Thoracic aorta (tissue), 2 donors: Measurements from ENCODE around the gene ADCK1. TPM values are rescaled to one million over a fixed set of nuclear protein-coding genes. Genes with fewer than 3 reads are reported as not detected.

ENCODE experiments used
- ATAC-seq: fragments of 150-250 bp; one replicate; pipeline ENCODE4 v1.8.0; 2017; ENCODE audit warnings: low read depth; ENCODE audit not compliant: insufficient number of reproducible peaks, low FRiP score
- DNase-seq: peaks from one replicate; pipeline ENCODE4 v3.0.0-alpha.2; 2020; ENCODE audit warnings: low spot score
- H3K27ac ChIP-seq, 2 donors: fragments of 200-600 bp; sonication (generic); 1 replicate in 1 of 2; 2 replicates in 1 of 2; pipeline ENCODE4 v1.5.1; 2016; ENCODE audit warnings: mild to moderate bottlenecking in 2 of 2, moderate library complexity in 2 of 2
- H3K27me3 ChIP-seq: fragments of 200-600 bp; sonication (generic); replicated peaks from 2 replicates; pipeline ENCODE4 v1.6.0; 2016; ENCODE audit warnings: mild to moderate bottlenecking; ENCODE audit not compliant: insufficient read depth
- H3K36me3 ChIP-seq: fragments of 200-600 bp; sonication (generic); one replicate; pipeline ENCODE4 v1.5.1; 2016
- H3K4me1 ChIP-seq, 2 donors: fragments of 200-600 bp; sonication (generic); 1 replicate in 1 of 2; 2 replicates in 1 of 2; pipeline versions ENCODE4 v1.5.1 to v1.6.0; 2016; ENCODE audit warnings: low read depth in 2 of 2, mild to moderate bottlenecking in 1 of 2; ENCODE audit not compliant: control insufficient read depth in 1 of 2
- H3K4me3 ChIP-seq: fragments of 200-600 bp; sonication (generic); 2 replicates; pipeline ENCODE4 v1.5.1; 2016; ENCODE audit warnings: mild to moderate bottlenecking
- H3K9me3 ChIP-seq: fragments of 200-600 bp; sonication (generic); 2 replicates; pipeline ENCODE4 v1.5.1; 2016
- CTCF ChIP-seq: fragments of 200-600 bp; sonication (generic); IDR thresholded peaks from one replicate; pipeline ENCODE4 v1.5.1; 2019; ENCODE audit warnings: antibody characterized with exemption
- total RNA-seq, 2 donors: library from RNA; depleted of rRNA; stranded (reverse); fragments of >200 nt; gene quantifications; one replicate each; pipeline versions ENCODE4 v1.1.0 to v1.2.3, GENCODE V29; 2016

The ADCK1 gene
- total RNA-seq, 2 donors from 2014 or later, result 2.2 to 11.2 TPM

DNA sequence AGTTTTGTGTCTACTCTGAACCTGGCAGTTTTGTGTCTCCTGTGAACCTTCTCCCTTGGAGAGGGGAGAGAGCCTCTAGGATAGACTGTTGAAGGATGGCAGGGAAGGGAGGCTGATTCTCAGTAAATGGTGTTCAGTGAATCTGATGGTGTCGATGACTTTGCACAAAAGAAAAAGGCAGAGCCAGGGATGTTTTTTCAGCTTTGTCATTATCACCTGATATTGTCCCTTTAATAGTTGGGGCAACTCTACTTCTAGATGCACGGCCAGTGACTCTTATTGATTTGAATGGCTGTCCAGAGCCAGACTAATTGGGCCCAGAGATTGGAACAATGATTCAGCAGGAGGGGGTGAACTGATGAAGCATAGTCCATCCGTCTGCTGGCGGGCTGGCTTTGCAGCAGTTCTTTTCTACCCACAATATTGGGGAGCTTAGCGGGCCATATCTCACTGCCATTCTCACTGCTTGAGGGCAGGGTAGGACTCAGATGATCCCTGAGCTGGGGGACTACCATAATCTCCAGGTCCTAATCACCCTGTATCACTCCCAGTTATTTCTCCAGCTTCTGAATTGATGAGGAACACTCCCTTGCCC is 93.1 kb downstream of the ADCK1 start:
- no peaks in the 10 kb centered on the region for H3K9me3 ChIP-seq
- TF ChIP-seq CTCF, result no peak
- no peak for ATAC-seq
- H3K4me3 ChIP-seq, result no peak overlapping the region
- DNase-seq, result no peak
- H3K27me3 ChIP-seq, result no peaks in the 10 kb centered on the region
- no peak overlapping the region for H3K27ac ChIP-seq
- H3K36me3 ChIP-seq, result peaks cover 9% of the 10 kb centered on the region
- no peaks in the 10 kb centered on the region for H3K4me1 ChIP-seq

- no peaks in the 10 kb centered on the region for H3K9me3 ChIP-seq
- H3K27ac ChIP-seq, result no peak overlapping the region
- no peak overlapping the region for H3K4me3 ChIP-seq
- TF ChIP-seq CTCF, result no peak
- no peaks in the 10 kb centered on the region for H3K27me3 ChIP-seq
- no peak for DNase-seq
- H3K4me1 ChIP-seq, result no peaks in the 10 kb centered on the region
- H3K36me3 ChIP-seq, result no peaks in the 10 kb centered on the region
- no peak for ATAC-seq
Measured at GRCh38 chr14:77897374-77897773, 97.5 kb downstream of the ADCK1 start.

GRCh38 chr14:77902811-77903210 is 102.9 kb downstream of the ADCK1 start:
- Histone ChIP-seq H3K4me3 (no peak overlapping the region), H3K27me3 (no peaks in the 10 kb centered on the region), H3K36me3 (no peaks in the 10 kb centered on the region), H3K4me1 (no peaks in the 10 kb centered on the region), H3K9me3 (no peaks in the 10 kb centered on the region), H3K27ac (no peak overlapping the region)
- DNase-seq (no peak), ATAC-seq (no peak)
- no peak for TF ChIP-seq CTCF

GRCh38 chr14:77903221-77903620 is 103.3 kb downstream of the ADCK1 start:
- DNase-seq (no peak), ATAC-seq (no peak)
- H3K36me3 ChIP-seq, result no peaks in the 10 kb centered on the region
- no peak overlapping the region for H3K27ac ChIP-seq
- no peaks in the 10 kb centered on the region for H3K9me3 ChIP-seq
- H3K4me3 ChIP-seq, result no peak overlapping the region
- H3K27me3 ChIP-seq, result no peaks in the 10 kb centered on the region
- no peaks in the 10 kb centered on the region for H3K4me1 ChIP-seq
- TF ChIP-seq CTCF, result no peak

- Histone ChIP-seq H3K9me3 (no peaks in the 10 kb centered on the region), H3K27me3 (no peaks in the 10 kb centered on the region), H3K4me3 (no peak overlapping the region), H3K4me1 (no peaks in the 10 kb centered on the region), H3K36me3 (no peaks in the 10 kb centered on the region), H3K27ac (no peak overlapping the region)
- DNase-seq (no peak), ATAC-seq (no peak)
- TF ChIP-seq CTCF, result no peak
Measured at GRCh38 chr14:77903937-77904617, 104.2 kb downstream of the ADCK1 start.
